Rectal smooth muscle tissue (tissue), 1 donor: ENCODE data around the gene ELL.

Experiments used
- H3K27ac ChIP-seq: one replicate; pipeline ENCODE4 v1.7.0; 2013; ENCODE audit warnings: low read depth, low read length, inconsistent platforms
- H3K27me3 ChIP-seq: one replicate; pipeline ENCODE4 v1.7.0; 2013; ENCODE audit warnings: low read length; ENCODE audit not compliant: control insufficient read depth, insufficient read depth
- H3K36me3 ChIP-seq: one replicate; pipeline ENCODE4 v1.7.0; 2013; ENCODE audit warnings: low read length; ENCODE audit not compliant: control insufficient read depth, insufficient read depth
- H3K4me1 ChIP-seq: one replicate; pipeline ENCODE4 v1.7.0; 2013; ENCODE audit warnings: low read length; ENCODE audit not compliant: control insufficient read depth, insufficient read depth
- H3K4me3 ChIP-seq: one replicate; pipeline ENCODE4 v1.7.0; 2013; ENCODE audit warnings: low read length
- H3K9ac ChIP-seq: one replicate; pipeline ENCODE4 v1.7.0; 2013; ENCODE audit warnings: low read length

ELL gene

GRCh38 chr19:18508585-18508984, 13.3 kb downstream of the ELL start:
- Histone ChIP-seq H3K9ac (no peak overlapping the region), H3K4me1 (peaks cover 34% of the 10 kb centered on the region), H3K27ac (no peak overlapping the region), H3K27me3 (no peaks in the 10 kb centered on the region), H3K36me3 (no peaks in the 10 kb centered on the region), H3K4me3 (no peak overlapping the region)

GRCh38 chr19:18507727-18508440, 14.0 kb downstream of the ELL start:
- H3K9ac ChIP-seq: no peak overlapping the region
- no peak overlapping the region for H3K27ac ChIP-seq

GRCh38 chr19:18507021-18507726, 14.7 kb downstream of the ELL start:
- no peak overlapping the region for H3K27ac ChIP-seq
- no peak overlapping the region for H3K4me3 ChIP-seq
- no peaks in the 10 kb centered on the region for H3K27me3 ChIP-seq
- H3K4me1 ChIP-seq: peaks cover 45% of the 10 kb centered on the region
- no peaks in the 10 kb centered on the region for H3K36me3 ChIP-seq
- no peak overlapping the region for H3K9ac ChIP-seq

More at GRCh38 chr19:18507727-18508440, 14.0 kb downstream of the ELL start:
- Histone ChIP-seq H3K4me1 (peaks cover 40% of the 10 kb centered on the region), H3K27me3 (no peaks in the 10 kb centered on the region), H3K4me3 (no peak overlapping the region), H3K36me3 (no peaks in the 10 kb centered on the region)

- peaks cover 50% of the 10 kb centered on the region for H3K4me1 ChIP-seq
- no peak overlapping the region for H3K9ac ChIP-seq
- H3K27ac ChIP-seq: no peak overlapping the region
- H3K36me3 ChIP-seq: no peaks in the 10 kb centered on the region
- H3K27me3 ChIP-seq: no peaks in the 10 kb centered on the region
- no peak overlapping the region for H3K4me3 ChIP-seq
These were observed 15.6 kb downstream of the ELL start for GRCh38 chr19:18506101-18506930.

- Histone ChIP-seq H3K9ac (no peak overlapping the region), H3K4me3 (no peak overlapping the region), H3K27ac (no peak overlapping the region), H3K4me1 (peaks cover 57% of the 10 kb centered on the region), H3K27me3 (no peaks in the 10 kb centered on the region), H3K36me3 (no peaks in the 10 kb centered on the region)
These were observed 16.8 kb downstream of the ELL start for GRCh38 chr19:18504886-18505610.

GRCh38 chr19:18503971-18504885, 17.6 kb downstream of the ELL start:
- Histone ChIP-seq H3K27ac (no peak overlapping the region), H3K9ac (no peak overlapping the region), H3K4me1 (peaks cover 57% of the 10 kb centered on the region), H3K27me3 (no peaks in the 10 kb centered on the region), H3K36me3 (no peaks in the 10 kb centered on the region), H3K4me3 (peak overlapping the region; percentile 19)

GRCh38 chr19:18503337-18503970, 18.4 kb downstream of the ELL start:
- Histone ChIP-seq H3K4me3 (peak overlapping the region; percentile 19), H3K36me3 (no peaks in the 10 kb centered on the region), H3K27me3 (no peaks in the 10 kb centered on the region), H3K4me1 (peaks cover 57% of the 10 kb centered on the region), H3K27ac (peak overlapping the region; percentile 39), H3K9ac (no peak overlapping the region)

- Histone ChIP-seq H3K27me3 (no peaks in the 10 kb centered on the region), H3K36me3 (no peaks in the 10 kb centered on the region), H3K4me1 (peaks cover 57% of the 10 kb centered on the region), H3K4me3 (no peak overlapping the region), H3K27ac (peak overlapping the region; percentile 39), H3K9ac (no peak overlapping the region)
These were observed 19.1 kb downstream of the ELL start for GRCh38 chr19:18502638-18503294.

GRCh38 chr19:18502246-18502637, 19.6 kb downstream of the ELL start:
- H3K27ac ChIP-seq: no peak overlapping the region
- H3K9ac ChIP-seq: no peak overlapping the region
- H3K4me3 ChIP-seq: no peak overlapping the region

GRCh38 chr19:18501832-18502231, 20.0 kb downstream of the ELL start:
- Histone ChIP-seq H3K9ac (no peak overlapping the region), H3K4me3 (no peak overlapping the region), H3K4me1 (peaks cover 49% of the 10 kb centered on the region), H3K27ac (no peak overlapping the region), H3K27me3 (no peaks in the 10 kb centered on the region), H3K36me3 (no peaks in the 10 kb centered on the region)

More at GRCh38 chr19:18502246-18502637, 19.6 kb downstream of the ELL start:
- peaks cover 53% of the 10 kb centered on the region for H3K4me1 ChIP-seq
- H3K36me3 ChIP-seq: no peaks in the 10 kb centered on the region
- H3K27me3 ChIP-seq: no peaks in the 10 kb centered on the region
